CD4-positive, alpha-beta T cell (primary cell): Measurements from ENCODE around the gene NKTR. TPM values are rescaled to one million over a fixed set of nuclear protein-coding genes. Genes with fewer than 3 reads are reported as not detected.

Source experiments
- ATAC-seq: fragments of 200-7000 bp; cut with Tn5 transposase; one replicate; pipeline ENCODE4 v1.10.0; 2022; ENCODE audit warnings: mild to moderate bottlenecking; ENCODE audit not compliant: poor library complexity
- CTCF ChIA-PET: fragments of 350-600 bp; sonication (Branson Sonifier 250); formaldehyde crosslinking; loops from one replicate; lab custom pipeline; 2021; ENCODE audit warnings: antibody characterized with exemption, inconsistent platforms; lab: Charles Lee
- POLR2A ChIA-PET: fragments of 350-600 bp; sonication (Branson Sonifier 250); formaldehyde crosslinking; loops from one replicate; lab custom pipeline; 2021; ENCODE audit warnings: antibody characterized with exemption, inconsistent platforms; lab: Charles Lee
- DNase-seq, 14 experiments: peaks; one replicate each; pipeline ENCODE4 v3.0.0-alpha.2; 2013 to 2020; ENCODE audit warnings: mixed read lengths in 2 of 14
- H3K27ac ChIP-seq, 2 donors: one replicate each; pipeline versions ENCODE4 v1.5.1 to v1.7.0; 2013; ENCODE audit warnings: low read length in 2 of 2, low read depth in 1 of 2, mild to moderate bottlenecking in 1 of 2
- H3K27me3 ChIP-seq, 2 experiments: 1 replicate in 1 of 2; 2 replicates in 1 of 2; pipeline versions ENCODE4 v1.6.1 to v1.7.0; 2013; ENCODE audit warnings: low read length in 2 of 2, control low read depth in 1 of 2, mild to moderate bottlenecking in 1 of 2, moderate library complexity in 1 of 2; ENCODE audit not compliant: insufficient read depth in 2 of 2, control insufficient read depth in 1 of 2
- H3K36me3 ChIP-seq: one replicate; pipeline ENCODE4 v1.6.1; 2013; ENCODE audit warnings: low read length, control low read depth; ENCODE audit not compliant: insufficient read depth
- H3K4me1 ChIP-seq: one replicate; pipeline ENCODE4 v1.6.1; 2013; ENCODE audit warnings: low read length, control low read depth; ENCODE audit not compliant: insufficient read depth
- H3K4me3 ChIP-seq: one replicate; pipeline ENCODE4 v1.5.1; 2013; ENCODE audit warnings: mild to moderate bottlenecking, low read length, moderate library complexity
- H3K9me3 ChIP-seq, 2 experiments: 1 replicate in 1 of 2; 2 replicates in 1 of 2; pipeline versions ENCODE4 v1.6.1 to v1.7.0; 2013; ENCODE audit warnings: low read length in 2 of 2, mild to moderate bottlenecking in 2 of 2, control low read depth in 1 of 2, moderate library complexity in 1 of 2; ENCODE audit not compliant: control insufficient read depth in 1 of 2, insufficient read depth in 1 of 2
- H3K27ac Mint-ChIP-seq: one replicate; pipeline ENCODE4 v1.8.0; 2020; ENCODE audit warnings: mixed read lengths
- H3K27me3 Mint-ChIP-seq: one replicate; pipeline ENCODE4 v1.8.0; 2021; ENCODE audit warnings: mixed read lengths
- H3K36me3 Mint-ChIP-seq: one replicate; pipeline ENCODE4 v1.8.0; 2021; ENCODE audit warnings: low read depth, mixed read lengths
- H3K4me1 Mint-ChIP-seq: one replicate; pipeline ENCODE4 v1.8.0; 2021; ENCODE audit warnings: low read depth, mixed read lengths
- H3K4me3 Mint-ChIP-seq: one replicate; pipeline ENCODE4 v1.8.0; 2020; ENCODE audit warnings: mild to moderate bottlenecking, mixed read lengths
- H3K9me3 Mint-ChIP-seq: one replicate; pipeline ENCODE4 v1.8.0; 2020; ENCODE audit warnings: mixed read lengths
- CTCF ChIP-seq: fragments of 200-600 bp; IDR thresholded peaks from one replicate; pipeline ENCODE4 v1.8.0; 2022; ENCODE audit warnings: antibody characterized with exemption, mild to moderate bottlenecking
- intact Hi-C, 2 experiments: fragments of 100-400 bp; cut with DNase I in 1 of 2; cut with micrococcal nuclease in 1 of 2; formaldehyde crosslinking; loops; one replicate each; pipeline versions ENCODE4 v1.15.1 to v1.9.0; 2023 to 2025; cut with DNase I, micrococcal nuclease
- total RNA-seq, 174 experiments: library from RNA in 2 of 174; stranded (reverse) in 2 of 174; gene quantifications; one replicate each; pipeline ENCODE4 v1.2.3 and lab custom pipeline; 2021 to 2026

The NKTR gene
- total RNA-seq, 2 experiments from 2014 or later: 236 to 249 TPM

- Histone ChIP-seq H3K27ac (no peak overlapping the region), H3K4me3 (no peak overlapping the region), H3K9me3 (no peaks in the 10 kb centered on the region), H3K4me1 (no peaks in the 10 kb centered on the region), H3K36me3 (no peaks in the 10 kb centered on the region), H3K27me3 (peaks cover 0 to 2% of the 10 kb centered on the region in 2 experiments)
- ATAC-seq (no peak), DNase-seq (no peak)
- no peaks in the 10 kb centered on the region for H3K36me3 Mint-ChIP-seq
- no peaks in the 10 kb centered on the region for H3K9me3 Mint-ChIP-seq
- ChIA-PET POLR2A (no interaction called here), CTCF (no interaction called here)
- H3K27ac Mint-ChIP-seq: no peak overlapping the region
- TF ChIP-seq CTCF: no peak
- H3K4me1 Mint-ChIP-seq: no peaks in the 10 kb centered on the region
- peaks cover 32% of the 10 kb centered on the region for H3K27me3 Mint-ChIP-seq
- no peak overlapping the region for H3K4me3 Mint-ChIP-seq
- intact Hi-C loops: no loop called here
Measured at GRCh38 chr3:42689421-42690014, 89.0 kb downstream of the NKTR start.

- TF ChIP-seq CTCF: no peak
- no peak for DNase-seq
- Histone ChIP-seq H3K9me3 (no peaks in the 10 kb centered on the region), H3K27ac (no peak overlapping the region), H3K4me1 (no peaks in the 10 kb centered on the region), H3K36me3 (no peaks in the 10 kb centered on the region), H3K4me3 (no peak overlapping the region), H3K27me3 (peaks cover 0 to 2% of the 10 kb centered on the region in 2 experiments)
- no peak for ATAC-seq
- ChIA-PET POLR2A (no interaction called here), CTCF (no interaction called here)
- intact Hi-C loops: no loop called here
- no peaks in the 10 kb centered on the region for H3K9me3 Mint-ChIP-seq
- H3K4me1 Mint-ChIP-seq: no peaks in the 10 kb centered on the region
- no peaks in the 10 kb centered on the region for H3K36me3 Mint-ChIP-seq
- no peak overlapping the region for H3K27ac Mint-ChIP-seq
- H3K4me3 Mint-ChIP-seq: no peak overlapping the region
- peaks cover 26% of the 10 kb centered on the region for H3K27me3 Mint-ChIP-seq
Measured at GRCh38 chr3:42690191-42690590, 89.7 kb downstream of the NKTR start.

- Mint-ChIP-seq H3K36me3 (no peaks in the 10 kb centered on the region), H3K27me3 (peaks cover 21% of the 10 kb centered on the region), H3K9me3 (no peaks in the 10 kb centered on the region), H3K4me3 (no peak overlapping the region), H3K4me1 (no peaks in the 10 kb centered on the region), H3K27ac (no peak overlapping the region)
- Histone ChIP-seq H3K9me3 (no peaks in the 10 kb centered on the region), H3K4me3 (no peak overlapping the region), H3K27ac (no peak overlapping the region), H3K27me3 (peaks cover 1 to 2% of the 10 kb centered on the region in 2 experiments), H3K36me3 (no peaks in the 10 kb centered on the region), H3K4me1 (no peaks in the 10 kb centered on the region)
- POLR2A ChIA-PET: no interaction called here
- intact Hi-C loops: no loop called here
- ATAC-seq (no peak), DNase-seq (no peak)
- no peak for TF ChIP-seq CTCF
- CTCF ChIA-PET: no interaction called here
Measured at GRCh38 chr3:42690766-42691680, 90.5 kb downstream of the NKTR start.
